CD14-positive monocyte (primary cell): ENCODE measurements around the gene CCDC180. TPM values are rescaled to one million over a fixed set of nuclear protein-coding genes. Genes with fewer than 3 reads are reported as not detected.

Experiments
- DNase-seq, 3 donors: peaks; one replicate each; pipeline ENCODE4 v3.0.0-alpha.2; 2011 to 2022
- H2AFZ ChIP-seq: 2 replicates; pipeline ENCODE4 v1.6.0; 2012; ENCODE audit warnings: mild to moderate bottlenecking, low read depth, low read length, inconsistent platforms; ENCODE audit not compliant: insufficient read depth, poor library complexity, severe bottlenecking
- H3K27ac ChIP-seq, 2 donors: 1 replicate in 1 of 2; 2 replicates in 1 of 2; pipeline ENCODE4 v1.5.1; 2012 to 2013; ENCODE audit warnings: low read length in 2 of 2, control low read depth in 1 of 2, inconsistent platforms in 1 of 2, low read depth in 1 of 2, mild to moderate bottlenecking in 1 of 2
- H3K27me3 ChIP-seq, 2 donors: one replicate each; pipeline versions ENCODE4 v1.6.0 to v1.6.1; 2011 to 2013; ENCODE audit warnings: low read length in 2 of 2; ENCODE audit not compliant: control insufficient read depth in 2 of 2, insufficient read depth in 2 of 2
- H3K36me3 ChIP-seq, 2 donors: replicated peaks in 1 of 2; 1 replicate in 1 of 2; 2 replicates in 1 of 2; pipeline versions ENCODE4 v1.5.1 to v1.6.1; 2012 to 2013; ENCODE audit warnings: low read length in 2 of 2, control low read depth in 1 of 2, inconsistent platforms in 1 of 2, mild to moderate bottlenecking in 1 of 2; ENCODE audit not compliant: insufficient read depth in 2 of 2, control insufficient read depth in 1 of 2
- H3K4me1 ChIP-seq, 2 donors: 1 replicate in 1 of 2; 2 replicates in 1 of 2; pipeline versions ENCODE4 v1.5.1 to v1.6.1; 2012 to 2013; ENCODE audit warnings: low read length in 2 of 2, control low read depth in 1 of 2, inconsistent platforms in 1 of 2, mild to moderate bottlenecking in 1 of 2, moderate library complexity in 1 of 2; ENCODE audit not compliant: insufficient read depth in 2 of 2, control insufficient read depth in 1 of 2
- H3K4me2 ChIP-seq: replicated peaks from 2 replicates; pipeline ENCODE3; 2012; ENCODE audit warnings: low read length, moderate library complexity, mild to moderate bottlenecking; ENCODE audit not compliant: poor library complexity, severe bottlenecking; ENCODE audit errors: extremely low read depth
- H3K4me3 ChIP-seq, 3 experiments: fragments of 200-600 bp in 1 of 3; sonication (generic) in 1 of 3; replicated peaks in 1 of 3; 1 replicate in 2 of 3; 2 replicates in 1 of 3; pipeline ENCODE4 v1.5.1; 2011 to 2013; ENCODE audit warnings: low read length in 3 of 3, mild to moderate bottlenecking in 3 of 3, control low read depth in 2 of 3, low read depth in 2 of 3, inconsistent platforms in 1 of 3, moderate library complexity in 1 of 3
- H3K79me2 ChIP-seq: 2 replicates; pipeline ENCODE4 v1.6.0; 2012; ENCODE audit warnings: mild to moderate bottlenecking, control low read depth, inconsistent platforms, low read length, moderate library complexity; ENCODE audit not compliant: insufficient read depth
- H3K9ac ChIP-seq: 2 replicates; pipeline ENCODE4 v1.6.0; 2017; ENCODE audit warnings: low read length, mild to moderate bottlenecking; ENCODE audit not compliant: insufficient read depth, poor library complexity, severe bottlenecking
- H3K9me3 ChIP-seq, 2 donors: replicated peaks in 1 of 2; 1 replicate in 1 of 2; 2 replicates in 1 of 2; pipeline versions ENCODE4 v1.5.1 to v1.6.1; 2012 to 2013; ENCODE audit warnings: low read length in 2 of 2, control low read depth in 1 of 2; ENCODE audit not compliant: control insufficient read depth in 1 of 2, insufficient read depth in 1 of 2
- H4K20me1 ChIP-seq: 2 replicates; pipeline ENCODE4 v1.6.0; 2012; ENCODE audit warnings: mild to moderate bottlenecking, low read length, control low read depth, moderate library complexity; ENCODE audit not compliant: insufficient read depth
- H3K27ac Mint-ChIP-seq, 7 donors: one replicate each; pipeline ENCODE4 v1.8.0; 2020; ENCODE audit warnings: mild to moderate bottlenecking in 7 of 7, mixed read lengths in 7 of 7, moderate library complexity in 6 of 7, inconsistent platforms in 2 of 7
- H3K27me3 Mint-ChIP-seq, 3 donors: one replicate each; pipeline ENCODE4 v1.8.0; 2021 to 2022; ENCODE audit warnings: low read depth in 3 of 3, mild to moderate bottlenecking in 3 of 3, mixed read lengths in 3 of 3, moderate library complexity in 3 of 3, inconsistent platforms in 1 of 3
- H3K36me3 Mint-ChIP-seq, 2 donors: one replicate each; pipeline ENCODE4 v1.8.0; 2020; ENCODE audit warnings: mixed read lengths in 2 of 2, inconsistent platforms in 1 of 2, mild to moderate bottlenecking in 1 of 2
- H3K4me1 Mint-ChIP-seq: one replicate; pipeline ENCODE4 v1.8.0; 2020; ENCODE audit warnings: mild to moderate bottlenecking, mixed read lengths
- H3K4me3 Mint-ChIP-seq, 2 donors: one replicate each; pipeline ENCODE4 v1.8.0; 2020; ENCODE audit warnings: mild to moderate bottlenecking in 2 of 2, mixed read lengths in 2 of 2, moderate library complexity in 1 of 2
- H3K9me3 Mint-ChIP-seq, 7 donors: one replicate each; pipeline ENCODE4 v1.8.0; 2020 to 2022; ENCODE audit warnings: mixed read lengths in 7 of 7, mild to moderate bottlenecking in 6 of 7, moderate library complexity in 6 of 7, inconsistent platforms in 2 of 7
- CTCF ChIP-seq: fragments of 200-600 bp; IDR thresholded peaks from one replicate; pipeline ENCODE4 v1.8.0; 2022; ENCODE audit warnings: antibody characterized with exemption, mild to moderate bottlenecking
- WGBS: methylation state at CpG from one replicate; pipeline ENCODE4 v1.1.5; 2013; ENCODE audit warnings: missing lambda C conversion rate; ENCODE audit not compliant: insufficient coverage; 5-methylcytosine and 5-hydroxymethylcytosine counted together
- intact Hi-C, 2 donors: fragments of 100-400 bp; cut with micrococcal nuclease; formaldehyde crosslinking; loops; one replicate each; pipeline versions ENCODE4 v1.15.0 to v1.15.1; 2023
- polyA plus RNA-seq, 3 donors: library from polyadenylated mRNA; depleted of rRNA in 1 of 3; unstranded in 2 of 3; stranded (reverse) in 1 of 3; fragments of 300-500 nt in 2 of 3; fragments of >200 nt in 1 of 3; fragmentation: Illumina TruSeq in 2 of 3; gene quantifications; 1 replicate in 2 of 3; 2 replicates in 1 of 3; pipeline ENCODE4 v1.2.3, GENCODE V29; 2012 to 2021

Gene CCDC180
- polyA plus RNA-seq, 3 donors = 0.24 to 1.3 TPM; not detected in 1

DNA sequence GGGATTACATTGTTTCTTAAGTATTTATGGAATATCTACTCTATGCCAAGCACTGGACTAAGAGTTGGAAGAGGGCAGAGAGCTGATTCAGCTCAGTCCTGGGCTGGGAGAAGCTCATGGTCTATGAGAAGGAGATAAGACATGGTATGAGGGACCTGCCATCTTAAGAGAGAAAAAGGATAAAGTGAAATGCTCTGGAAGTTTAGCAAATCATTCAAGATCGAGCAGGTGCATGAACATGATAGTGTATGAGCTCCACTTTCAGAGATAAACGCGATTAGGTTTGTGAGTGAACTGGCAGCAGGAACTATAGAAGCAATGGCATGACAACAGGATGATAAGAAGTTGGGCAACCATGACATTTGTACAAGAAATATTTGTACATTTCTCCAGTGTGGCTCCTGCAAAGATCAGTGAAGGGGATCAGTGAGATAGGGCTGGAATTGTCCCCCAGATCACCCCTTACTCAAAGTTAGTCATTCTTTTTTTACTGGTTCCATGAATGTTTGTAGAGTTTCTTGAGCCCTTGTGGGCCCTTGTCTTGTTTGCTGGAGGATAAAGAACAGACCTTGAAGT lies 26.6 kb upstream of the CCDC180 start:
- no peak overlapping the region for H3K4me3 ChIP-seq
- H3K4me2 ChIP-seq = no peak overlapping the region
- no peaks in the 10 kb centered on the region for H3K79me2 ChIP-seq
- H3K9ac ChIP-seq = no peak overlapping the region
- Mint-ChIP-seq H3K27me3 (no peaks in the 10 kb centered on the region), H3K36me3 (peaks cover 29 to 68% of the 10 kb centered on the region in 2 donors), H3K4me3 (no peak overlapping the region), H3K27ac (no peak overlapping the region), H3K9me3 (peaks cover 0 to 6% (median 0%) of the 10 kb centered on the region in 7 donors), H3K4me1 (no peaks in the 10 kb centered on the region)
- no peak for TF ChIP-seq CTCF
- H4K20me1 ChIP-seq = no peaks in the 10 kb centered on the region
- no peaks in the 10 kb centered on the region for H3K4me1 ChIP-seq
- H3K27me3 ChIP-seq = no peaks in the 10 kb centered on the region
- no peak overlapping the region for H3K27ac ChIP-seq
- WGBS = 100% methylated on average over 3 of the region's 3 CpGs
- intact Hi-C loops = no loop called here
- H3K9me3 ChIP-seq = peaks cover 0 to 10% of the 10 kb centered on the region in 2 donors
- H3K36me3 ChIP-seq = peaks cover 13 to 61% of the 10 kb centered on the region in 2 donors
- DNase-seq = no peak
- no peak overlapping the region for H2AFZ ChIP-seq

- Histone ChIP-seq H3K4me1 (no peaks in the 10 kb centered on the region), H3K9ac (no peak overlapping the region), H3K4me2 (no peak overlapping the region), H3K79me2 (no peaks in the 10 kb centered on the region), H4K20me1 (no peaks in the 10 kb centered on the region), H3K9me3 (peaks cover 0 to 13% of the 10 kb centered on the region in 2 donors), H3K27me3 (no peaks in the 10 kb centered on the region), H3K36me3 (peaks cover 8 to 54% of the 10 kb centered on the region in 2 donors), H3K4me3 (no peak overlapping the region), H3K27ac (no peak overlapping the region), H2AFZ (no peak overlapping the region)
- peaks cover 0 to 1% (median 0%) of the 10 kb centered on the region in 3 donors for H3K27me3 Mint-ChIP-seq
- H3K36me3 Mint-ChIP-seq = peaks cover 33 to 68% of the 10 kb centered on the region in 2 donors
- no peak overlapping the region for H3K4me3 Mint-ChIP-seq
- intact Hi-C loops = no loop called here
- H3K9me3 Mint-ChIP-seq = peaks cover 2 to 11% (median 5%) of the 10 kb centered on the region in 7 donors
- no peak for DNase-seq
- H3K27ac Mint-ChIP-seq = no peak overlapping the region
- no peak for TF ChIP-seq CTCF
- no peaks in the 10 kb centered on the region for H3K4me1 Mint-ChIP-seq
These were observed 23.7 kb upstream of the CCDC180 start for GRCh38 chr9:97283768-97284167.
